PFSK-1 (cell line): ENCODE measurements around the gene DPP8.

Experiments
- FOXP2 ChIP-seq: optimal IDR thresholded peaks from 2 replicates; pipeline ENCODE3; 2011; ENCODE audit warnings: borderline replicate concordance, control low read depth, inconsistent platforms; ENCODE audit not compliant: insufficient read depth; ENCODE audit errors: extremely low read length, extremely low read depth
- POLR2AphosphoS5 ChIP-seq: IDR thresholded peaks from 2 replicates; pipeline ENCODE4 v1.6.1; 2012; ENCODE audit warnings: low read depth, mild to moderate bottlenecking, control low read depth, low read length, moderate library complexity
- SIN3A ChIP-seq: IDR thresholded peaks from 2 replicates; pipeline ENCODE4 v1.6.1; 2012; ENCODE audit warnings: mild to moderate bottlenecking, low read length, moderate library complexity, borderline replicate concordance; ENCODE audit not compliant: insufficient read depth
- TAF1 ChIP-seq: IDR thresholded peaks from 2 replicates; pipeline ENCODE4 v1.6.1; 2012; ENCODE audit warnings: low read length, control low read depth, borderline replicate concordance; ENCODE audit not compliant: insufficient read depth
- TF ChIP-seq, protein P1 (sequence below), 2 experiments: IDR thresholded peaks; 2 replicates each; pipeline versions ENCODE4 v1.6.1 to v1.8.0; 2011 to 2012; ENCODE audit warnings: low read depth in 2 of 2, low read length in 2 of 2, control low read depth in 1 of 2, inconsistent platforms in 1 of 2, mild to moderate bottlenecking in 1 of 2, moderate library complexity in 1 of 2; ENCODE audit not compliant: insufficient read depth in 1 of 2

The DPP8 gene

GRCh38 chr15:65558336-65558735 lies 40.8 kb upstream of the DPP8 start:
- TF ChIP-seq, protein P1, sequence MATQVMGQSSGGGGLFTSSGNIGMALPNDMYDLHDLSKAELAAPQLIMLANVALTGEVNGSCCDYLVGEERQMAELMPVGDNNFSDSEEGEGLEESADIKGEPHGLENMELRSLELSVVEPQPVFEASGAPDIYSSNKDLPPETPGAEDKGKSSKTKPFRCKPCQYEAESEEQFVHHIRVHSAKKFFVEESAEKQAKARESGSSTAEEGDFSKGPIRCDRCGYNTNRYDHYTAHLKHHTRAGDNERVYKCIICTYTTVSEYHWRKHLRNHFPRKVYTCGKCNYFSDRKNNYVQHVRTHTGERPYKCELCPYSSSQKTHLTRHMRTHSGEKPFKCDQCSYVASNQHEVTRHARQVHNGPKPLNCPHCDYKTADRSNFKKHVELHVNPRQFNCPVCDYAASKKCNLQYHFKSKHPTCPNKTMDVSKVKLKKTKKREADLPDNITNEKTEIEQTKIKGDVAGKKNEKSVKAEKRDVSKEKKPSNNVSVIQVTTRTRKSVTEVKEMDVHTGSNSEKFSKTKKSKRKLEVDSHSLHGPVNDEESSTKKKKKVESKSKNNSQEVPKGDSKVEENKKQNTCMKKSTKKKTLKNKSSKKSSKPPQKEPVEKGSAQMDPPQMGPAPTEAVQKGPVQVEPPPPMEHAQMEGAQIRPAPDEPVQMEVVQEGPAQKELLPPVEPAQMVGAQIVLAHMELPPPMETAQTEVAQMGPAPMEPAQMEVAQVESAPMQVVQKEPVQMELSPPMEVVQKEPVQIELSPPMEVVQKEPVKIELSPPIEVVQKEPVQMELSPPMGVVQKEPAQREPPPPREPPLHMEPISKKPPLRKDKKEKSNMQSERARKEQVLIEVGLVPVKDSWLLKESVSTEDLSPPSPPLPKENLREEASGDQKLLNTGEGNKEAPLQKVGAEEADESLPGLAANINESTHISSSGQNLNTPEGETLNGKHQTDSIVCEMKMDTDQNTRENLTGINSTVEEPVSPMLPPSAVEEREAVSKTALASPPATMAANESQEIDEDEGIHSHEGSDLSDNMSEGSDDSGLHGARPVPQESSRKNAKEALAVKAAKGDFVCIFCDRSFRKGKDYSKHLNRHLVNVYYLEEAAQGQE (IDR thresholded peaks at IDR 0.05; ENCODE audit: insufficient read depth in 1 of 2, low read depth in 2 of 2, low read length in 2 of 2): no peak
- TF ChIP-seq SIN3A (no peak), FOXP2 (no peak), POLR2AphosphoS5 (no peak), TAF1 (no peak)

DNA sequence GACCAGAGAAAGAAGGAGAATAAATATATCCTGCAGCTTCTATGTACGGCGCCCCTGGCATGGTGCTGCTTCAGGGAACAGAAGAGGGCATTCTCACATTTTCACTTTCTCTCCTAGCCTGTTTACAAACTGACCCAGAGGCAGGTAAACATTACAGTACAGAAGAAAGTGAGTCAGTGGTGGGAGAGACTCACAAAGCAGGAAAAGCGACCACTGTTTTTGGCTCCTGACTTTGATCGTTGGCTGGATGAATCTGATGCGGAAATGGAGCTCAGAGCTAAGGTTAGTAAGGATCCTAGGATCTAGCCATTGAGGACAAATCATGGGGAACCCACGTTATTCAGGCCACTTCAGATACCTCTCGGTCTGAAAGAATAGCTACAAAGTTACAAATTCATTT lies 39.1 kb upstream of the DPP8 start:
- TF ChIP-seq SIN3A (no peak), POLR2AphosphoS5 (no peak), TAF1 (no peak), FOXP2 (no peak)
- TF ChIP-seq, protein P1 (IDR thresholded peaks at IDR 0.05; ENCODE audit: insufficient read depth in 1 of 2, low read depth in 2 of 2, low read length in 2 of 2): no peak

- TF ChIP-seq, protein P1 (IDR thresholded peaks at IDR 0.05; ENCODE audit: insufficient read depth in 1 of 2, low read depth in 2 of 2, low read length in 2 of 2): no peak
- TF ChIP-seq TAF1 (no peak), POLR2AphosphoS5 (no peak), FOXP2 (no peak), SIN3A (no peak)
These were observed 36.2 kb upstream of the DPP8 start for GRCh38 chr15:65553691-65554090.

GRCh38 chr15:65551183-65551582 lies 33.7 kb upstream of the DPP8 start:
- no peak for TF ChIP-seq SIN3A
- TF ChIP-seq, protein P1 (IDR thresholded peaks at IDR 0.05; ENCODE audit: insufficient read depth in 1 of 2, low read depth in 2 of 2, low read length in 2 of 2): no peak

- TF ChIP-seq FOXP2 (no peak), TAF1 (no peak)
- TF ChIP-seq, protein P1 (IDR thresholded peaks at IDR 0.05; ENCODE audit: insufficient read depth in 1 of 2, low read depth in 2 of 2, low read length in 2 of 2): no peak
These were observed 33.2 kb upstream of the DPP8 start for GRCh38 chr15:65550681-65551098.
